Measurements from ENCODE around the gene KCTD17. TPM values are rescaled to one million over a fixed set of nuclear protein-coding genes. Genes with fewer than 3 reads are reported as not detected.

Gene KCTD17
- total and polyA plus RNA-seq, 3 experiments from 2014 or later, result 12.9 to 44.8 (median 40.8) TPM

Other genes starting within 250 kb of the KCTD17 start
- gene PVALB, start 234.7 kb upstream of the KCTD17 start, total RNA-seq, result not detected
- gene PVALB, start 234.7 kb upstream of the KCTD17 start, polyA plus RNA-seq, result not detected
- 1 to 10 TPM; 5.1 to 6.8 TPM for gene NCF4, start 190.7 kb upstream of the KCTD17 start, total RNA-seq
- 6.6 TPM for gene NCF4, start 190.7 kb upstream of the KCTD17 start, polyA plus RNA-seq
- gene CSF2RB, start 138.1 kb upstream of the KCTD17 start, total RNA-seq, result under 1 TPM; 0.13 to 0.20 TPM
- gene CSF2RB, start 138.1 kb upstream of the KCTD17 start, polyA plus RNA-seq, result 0.09 TPM
- gene TST, start 32.3 kb upstream of the KCTD17 start, total RNA-seq, result 1 to 10 TPM; 3.7 to 5.1 TPM
- 0.75 TPM for gene TST, start 32.3 kb upstream of the KCTD17 start, polyA plus RNA-seq
- 10 to 100 TPM; 16.6 to 17.8 TPM for gene MPST, start 32.0 kb upstream of the KCTD17 start, total RNA-seq
- gene MPST, start 32.0 kb upstream of the KCTD17 start, polyA plus RNA-seq, result 20.0 TPM
- gene TMPRSS6, start 58.0 kb downstream of the KCTD17 start, total RNA-seq, result under 1 TPM; 0.42 to 0.68 TPM
- gene TMPRSS6, start 58.0 kb downstream of the KCTD17 start, polyA plus RNA-seq, result 0.16 TPM
- gene IL2RB, start 98.2 kb downstream of the KCTD17 start, total RNA-seq, result 100 to 1,000 TPM; 238 to 243 TPM
- gene IL2RB, start 98.2 kb downstream of the KCTD17 start, polyA plus RNA-seq, result 459 TPM
- 1 to 10 TPM; 3.6 to 4.3 TPM for gene C1QTNF6, start 136.5 kb downstream of the KCTD17 start, total RNA-seq
- gene C1QTNF6, start 136.5 kb downstream of the KCTD17 start, polyA plus RNA-seq, result 1.8 TPM
- gene SSTR3, start 160.7 kb downstream of the KCTD17 start, total RNA-seq, result under 1 TPM; 0.24 to 0.62 TPM
- 0.59 TPM for gene SSTR3, start 160.7 kb downstream of the KCTD17 start, polyA plus RNA-seq
- gene RAC2, start 192.5 kb downstream of the KCTD17 start, total RNA-seq, result 100 to 1,000 TPM; 433 to 452 TPM
- gene RAC2, start 192.5 kb downstream of the KCTD17 start, polyA plus RNA-seq, result 1,206 TPM
- 10 to 100 TPM; 23.1 to 24.7 TPM for gene CYTH4, start 230.8 kb downstream of the KCTD17 start, total RNA-seq
- gene CYTH4, start 230.8 kb downstream of the KCTD17 start, polyA plus RNA-seq, result 80.2 TPM

Measured in CD8-positive, alpha-beta memory T cell (primary cell).